DLD1 (cell line): ENCODE measurements around the gene MARS1.
"Not testable (repeated sequence)": the region's sequence is repeated elsewhere in the genome, so short reads cannot be mapped to it uniquely, and the experiment has no call there.

Experiments used
- in situ Hi-C: cut with HindIII; loops from 2 replicates; pipeline ENCODE4 v1.10.0; 2017; ENCODE audit warnings: low sequenced_read_pairs

The MARS1 gene

GRCh38 chr12:57489157-57489641 lies 1.3 kb downstream of the MARS1 start:
- in situ Hi-C loops = no loop called here

- in situ Hi-C loops = no loop called here
These were observed 2.3 kb downstream of the MARS1 start for GRCh38 chr12:57490126-57490525.

GRCh38 chr12:57491393-57492280 lies 3.8 kb downstream of the MARS1 start:
- in situ Hi-C loops = no loop called here

- in situ Hi-C loops = not testable (repeated sequence)
These were observed 7.3 kb downstream of the MARS1 start for GRCh38 chr12:57495051-57495701.

- in situ Hi-C loops = no loop called here
These were observed 9.0 kb downstream of the MARS1 start for GRCh38 chr12:57496822-57497221.

GRCh38 chr12:57497223-57498131 lies 9.6 kb downstream of the MARS1 start:
- in situ Hi-C loops = no loop called here

- in situ Hi-C loops = no loop called here
These were observed 10.2 kb downstream of the MARS1 start for GRCh38 chr12:57498132-57498502.

- in situ Hi-C loops = no loop called here
These were observed 10.7 kb downstream of the MARS1 start for GRCh38 chr12:57498571-57498970.

GRCh38 chr12:57500213-57500612 lies 12.3 kb downstream of the MARS1 start:
- in situ Hi-C loops = no loop called here

GRCh38 chr12:57502311-57502969 lies 14.6 kb downstream of the MARS1 start:
- in situ Hi-C loops = not testable (repeated sequence)

- in situ Hi-C loops = not testable (repeated sequence)
These were observed 18.7 kb downstream of the MARS1 start for GRCh38 chr12:57506541-57506940.

GRCh38 chr12:57507796-57508195 lies 19.9 kb downstream of the MARS1 start:
- in situ Hi-C loops = not testable (repeated sequence)

GRCh38 chr12:57511161-57511560 lies 23.3 kb downstream of the MARS1 start:
- in situ Hi-C loops = no loop called here

- in situ Hi-C loops = no loop called here
These were observed 23.9 kb downstream of the MARS1 start for GRCh38 chr12:57511588-57512325.

GRCh38 chr12:57512665-57513064 lies 24.8 kb downstream of the MARS1 start:
- in situ Hi-C loops = no loop called here

GRCh38 chr12:57513266-57513665 lies 25.4 kb downstream of the MARS1 start:
- in situ Hi-C loops = no loop called here

GRCh38 chr12:57513677-57514076 lies 25.8 kb downstream of the MARS1 start:
- in situ Hi-C loops = not testable (repeated sequence)

- in situ Hi-C loops = not testable (repeated sequence)
These were observed 26.4 kb downstream of the MARS1 start for GRCh38 chr12:57514246-57514645.

- in situ Hi-C loops = no loop called here
These were observed 27.0 kb downstream of the MARS1 start for GRCh38 chr12:57514720-57515407.
